WTC11 (cell line): Measurements from ENCODE around the gene PREP. TPM values are rescaled to one million over a fixed set of nuclear protein-coding genes. Genes with fewer than 3 reads are reported as not detected.

ENCODE experiments used
- ATAC-seq: fragments of 200-7000 bp; cut with Tn5 transposase; 2 replicates; pipeline ENCODE4 v1.10.0; 2021; ENCODE audit warnings: mild to moderate bottlenecking, moderate library complexity
- CTCF ChIA-PET: fragments of 300-600 bp; sonication (Branson Sonifier 250); formaldehyde crosslinking; loops from one replicate; lab custom pipeline; 2021; ENCODE audit warnings: antibody characterized with exemption; lab: Charles Lee
- POLR2A ChIA-PET: fragments of 350-600 bp; sonication (Branson Sonifier 250); formaldehyde crosslinking; loops from one replicate; lab custom pipeline; 2021; ENCODE audit warnings: antibody characterized with exemption; lab: Charles Lee
- DNase-seq: peaks from one replicate; pipeline ENCODE4 v3.0.0; 2021; ENCODE audit warnings: low spot score
- H3K27ac Mint-ChIP-seq: 2 replicates; pipeline ENCODE4 v1.8.0; 2021; ENCODE audit warnings: mixed read lengths
- H3K27me3 Mint-ChIP-seq: 2 replicates; pipeline ENCODE4 v1.8.0; 2021; ENCODE audit warnings: low read depth, mild to moderate bottlenecking, moderate library complexity, mixed read lengths
- H3K36me3 Mint-ChIP-seq: 2 replicates; pipeline ENCODE4 v1.8.0; 2021; ENCODE audit warnings: mixed read lengths
- H3K4me1 Mint-ChIP-seq: 2 replicates; pipeline ENCODE4 v1.8.0; 2022; ENCODE audit warnings: mixed read lengths
- H3K4me3 Mint-ChIP-seq: 2 replicates; pipeline ENCODE4 v1.8.0; 2021; ENCODE audit warnings: mild to moderate bottlenecking, moderate library complexity, mixed read lengths
- H3K9me3 Mint-ChIP-seq: 2 replicates; pipeline ENCODE4 v1.8.0; 2021; ENCODE audit warnings: mixed read lengths
- CREB1 ChIP-seq: sonication (generic); formaldehyde crosslinking; IDR thresholded peaks from 2 replicates; pipeline ENCODE4 v1.8.0; 2023; ENCODE audit warnings: mild to moderate bottlenecking, missing genetic modification reagents
- E2F1 ChIP-seq: sonication (generic); formaldehyde crosslinking; IDR thresholded peaks from 2 replicates; pipeline ENCODE4 v1.8.0; 2022; ENCODE audit warnings: mild to moderate bottlenecking, missing genetic modification reagents
- ETV6 ChIP-seq: sonication (generic); formaldehyde crosslinking; IDR thresholded peaks from 2 replicates; pipeline ENCODE4 v1.8.1; 2022; ENCODE audit warnings: mild to moderate bottlenecking, missing genetic modification reagents
- GTF2I ChIP-seq: fragments of 250-450 bp; sonication (Bioruptor Pico); conservative IDR thresholded peaks from 2 replicates; pipeline ENCODE4 v1.4.0; 2021; ENCODE audit warnings: mild to moderate bottlenecking
- IRF1 ChIP-seq: sonication (generic); formaldehyde crosslinking; IDR thresholded peaks from 2 replicates; pipeline ENCODE4 v1.8.0; 2023; ENCODE audit warnings: missing genetic modification reagents
- IRF2 ChIP-seq: sonication (generic); formaldehyde crosslinking; IDR thresholded peaks from 2 replicates; pipeline ENCODE4 v1.8.0; 2022; ENCODE audit warnings: low read depth, missing genetic modification reagents, borderline replicate concordance
- NFE2L1 ChIP-seq: sonication (generic); formaldehyde crosslinking; IDR thresholded peaks from 2 replicates; pipeline ENCODE4 v1.8.1; 2023; ENCODE audit warnings: missing genetic modification reagents
- NFYB ChIP-seq: sonication (generic); formaldehyde crosslinking; conservative IDR thresholded peaks from 2 replicates; pipeline ENCODE4 v1.8.0; 2022; ENCODE audit warnings: low read depth, missing genetic modification reagents
- NR2C2 ChIP-seq: sonication (generic); formaldehyde crosslinking; IDR thresholded peaks from 2 replicates; pipeline ENCODE4 v1.8.0; 2022; ENCODE audit warnings: mild to moderate bottlenecking, missing genetic modification reagents
- NR3C1 ChIP-seq: sonication (generic); formaldehyde crosslinking; conservative IDR thresholded peaks from 2 replicates; pipeline ENCODE4 v1.8.1; 2023; ENCODE audit warnings: low read depth, mild to moderate bottlenecking, missing genetic modification reagents
- SOX15 ChIP-seq: fragments of 250-450 bp; sonication (Bioruptor Pico); IDR thresholded peaks from 2 replicates; pipeline ENCODE4 v1.9.0; 2021; ENCODE audit warnings: mild to moderate bottlenecking
- TCF7 ChIP-seq: sonication (generic); formaldehyde crosslinking; IDR thresholded peaks from 2 replicates; pipeline ENCODE4 v1.8.0; 2022; ENCODE audit warnings: mild to moderate bottlenecking, low read depth, missing genetic modification reagents, moderate library complexity
- USF1 ChIP-seq: sonication (generic); formaldehyde crosslinking; IDR thresholded peaks from 2 replicates; pipeline ENCODE4 v1.8.0; 2022; ENCODE audit warnings: mild to moderate bottlenecking, missing genetic modification reagents
- ZMAT4 ChIP-seq: fragments of 250-450 bp; sonication (Bioruptor Pico); IDR thresholded peaks from 2 replicates; pipeline ENCODE4 v1.9.0; 2021; ENCODE audit warnings: mild to moderate bottlenecking
- ZNF219 ChIP-seq: sonication (generic); formaldehyde crosslinking; IDR thresholded peaks from 2 replicates; pipeline ENCODE4 v1.8.0; 2023; ENCODE audit warnings: missing genetic modification reagents, mild to moderate bottlenecking, borderline replicate concordance
- ZNF232 ChIP-seq: sonication (generic); formaldehyde crosslinking; IDR thresholded peaks from 2 replicates; pipeline ENCODE4 v1.8.0; 2022; ENCODE audit warnings: mild to moderate bottlenecking, missing genetic modification reagents
- ZNF396 ChIP-seq: fragments of 250-450 bp; sonication (Bioruptor Pico); IDR thresholded peaks from 2 replicates; pipeline ENCODE4 v1.8.0; 2021; ENCODE audit warnings: mild to moderate bottlenecking, moderate library complexity, borderline replicate concordance
- total RNA-seq: library from RNA; stranded (reverse); gene quantifications from 3 replicates; pipeline ENCODE4 v1.2.3, GENCODE V29; 2021
- TF ChIP-seq, protein P1 (sequence below): fragments of 250-450 bp; sonication (Bioruptor Pico); IDR thresholded peaks from 2 replicates; pipeline ENCODE4 v1.9.0; 2021; ENCODE audit warnings: moderate library complexity, mild to moderate bottlenecking, inconsistent platforms, borderline replicate concordance
- TF ChIP-seq, protein P2 (sequence below): sonication (generic); formaldehyde crosslinking; conservative IDR thresholded peaks from 2 replicates; pipeline ENCODE4 v1.8.1; 2022; ENCODE audit warnings: mild to moderate bottlenecking, missing genetic modification reagents
- TF ChIP-seq, protein P3 (sequence below): sonication (generic); formaldehyde crosslinking; IDR thresholded peaks from 2 replicates; pipeline ENCODE4 v1.8.1; 2023; ENCODE audit warnings: mild to moderate bottlenecking, missing genetic modification reagents
- TF ChIP-seq, protein P4 (sequence below): sonication (generic); formaldehyde crosslinking; IDR thresholded peaks from 2 replicates; pipeline ENCODE4 v1.8.1; 2023; ENCODE audit warnings: mild to moderate bottlenecking, missing genetic modification reagents
- TF ChIP-seq, protein P5 (sequence below): sonication (generic); formaldehyde crosslinking; conservative IDR thresholded peaks from 2 replicates; pipeline ENCODE4 v1.8.1; 2023; ENCODE audit warnings: mild to moderate bottlenecking, low read depth, missing genetic modification reagents, moderate library complexity
- TF ChIP-seq, protein P6 (sequence below): sonication (generic); formaldehyde crosslinking; IDR thresholded peaks from 2 replicates; pipeline ENCODE4 v1.8.1; 2023; ENCODE audit warnings: mild to moderate bottlenecking, missing genetic modification reagents, borderline replicate concordance

The PREP gene
- total RNA-seq, 1 experiment from 2014 or later, result 58.8 TPM

- TF ChIP-seq IRF1 (CRISPR knock-in tag) (no peak), IRF2 (CRISPR knock-in tag) (no peak), ZNF232 (CRISPR knock-in tag) (no peak), ZMAT4 (no peak), NFE2L1 (no peak), E2F1 (CRISPR knock-in tag) (no peak), ETV6 (CRISPR knock-in tag) (no peak), GTF2I (no peak)
- TF ChIP-seq, protein P1, sequence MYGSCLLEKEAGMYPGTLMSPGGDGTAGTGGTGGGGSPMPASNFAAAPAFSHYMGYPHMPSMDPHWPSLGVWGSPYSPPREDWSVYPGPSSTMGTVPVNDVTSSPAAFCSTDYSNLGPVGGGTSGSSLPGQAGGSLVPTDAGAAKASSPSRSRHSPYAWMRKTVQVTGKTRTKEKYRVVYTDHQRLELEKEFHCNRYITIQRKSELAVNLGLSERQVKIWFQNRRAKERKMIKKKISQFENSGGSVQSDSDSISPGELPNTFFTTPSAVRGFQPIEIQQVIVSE (CRISPR knock-in tag), result no peak
These were observed 34.4 kb upstream of the PREP start (continued) for GRCh38 chr6:105437236-105437635.

- no peak for DNase-seq
- Mint-ChIP-seq H3K27me3 (no peaks in the 10 kb centered on the region), H3K9me3 (no peaks in the 10 kb centered on the region), H3K27ac (no peak overlapping the region), H3K4me1 (0 out of 2 replicates have a peak, but pooled peaks cover 2% of the 10 kb centered on the region), H3K36me3 (no peaks in the 10 kb centered on the region), H3K4me3 (no peak overlapping the region)
- CTCF ChIA-PET, result interaction anchor here (0.5 to 0.6 kb wide), 2 partner anchors 31 to 568 kb away, joined by 3 read pairs; partner anchors contain the start of gene PREP
- no peak for ATAC-seq
- POLR2A ChIA-PET, result interaction anchor here (0.6 kb wide), 1 partner anchor 30 kb away, joined by 4 read pairs; no protein-coding TSS in a partner anchor
- TF ChIP-seq NR3C1, result no peak
- TF ChIP-seq NFYB (CRISPR knock-in tag), result no peak
- no peak for TF ChIP-seq ZNF219 (CRISPR knock-in tag)
- TF ChIP-seq USF1 (CRISPR knock-in tag), result no peak
- no peak for TF ChIP-seq TCF7 (CRISPR knock-in tag)
- no peak for TF ChIP-seq CREB1 (CRISPR knock-in tag)
- TF ChIP-seq, protein P2, sequence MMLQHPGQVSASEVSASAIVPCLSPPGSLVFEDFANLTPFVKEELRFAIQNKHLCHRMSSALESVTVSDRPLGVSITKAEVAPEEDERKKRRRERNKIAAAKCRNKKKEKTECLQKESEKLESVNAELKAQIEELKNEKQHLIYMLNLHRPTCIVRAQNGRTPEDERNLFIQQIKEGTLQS, result no peak
- TF ChIP-seq, protein P3, sequence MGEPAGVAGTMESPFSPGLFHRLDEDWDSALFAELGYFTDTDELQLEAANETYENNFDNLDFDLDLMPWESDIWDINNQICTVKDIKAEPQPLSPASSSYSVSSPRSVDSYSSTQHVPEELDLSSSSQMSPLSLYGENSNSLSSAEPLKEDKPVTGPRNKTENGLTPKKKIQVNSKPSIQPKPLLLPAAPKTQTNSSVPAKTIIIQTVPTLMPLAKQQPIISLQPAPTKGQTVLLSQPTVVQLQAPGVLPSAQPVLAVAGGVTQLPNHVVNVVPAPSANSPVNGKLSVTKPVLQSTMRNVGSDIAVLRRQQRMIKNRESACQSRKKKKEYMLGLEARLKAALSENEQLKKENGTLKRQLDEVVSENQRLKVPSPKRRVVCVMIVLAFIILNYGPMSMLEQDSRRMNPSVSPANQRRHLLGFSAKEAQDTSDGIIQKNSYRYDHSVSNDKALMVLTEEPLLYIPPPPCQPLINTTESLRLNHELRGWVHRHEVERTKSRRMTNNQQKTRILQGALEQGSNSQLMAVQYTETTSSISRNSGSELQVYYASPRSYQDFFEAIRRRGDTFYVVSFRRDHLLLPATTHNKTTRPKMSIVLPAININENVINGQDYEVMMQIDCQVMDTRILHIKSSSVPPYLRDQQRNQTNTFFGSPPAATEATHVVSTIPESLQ (CRISPR knock-in tag), result no peak
- TF ChIP-seq, protein P4, sequence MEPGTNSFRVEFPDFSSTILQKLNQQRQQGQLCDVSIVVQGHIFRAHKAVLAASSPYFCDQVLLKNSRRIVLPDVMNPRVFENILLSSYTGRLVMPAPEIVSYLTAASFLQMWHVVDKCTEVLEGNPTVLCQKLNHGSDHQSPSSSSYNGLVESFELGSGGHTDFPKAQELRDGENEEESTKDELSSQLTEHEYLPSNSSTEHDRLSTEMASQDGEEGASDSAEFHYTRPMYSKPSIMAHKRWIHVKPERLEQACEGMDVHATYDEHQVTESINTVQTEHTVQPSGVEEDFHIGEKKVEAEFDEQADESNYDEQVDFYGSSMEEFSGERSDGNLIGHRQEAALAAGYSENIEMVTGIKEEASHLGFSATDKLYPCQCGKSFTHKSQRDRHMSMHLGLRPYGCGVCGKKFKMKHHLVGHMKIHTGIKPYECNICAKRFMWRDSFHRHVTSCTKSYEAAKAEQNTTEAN (CRISPR knock-in tag), result no peak
- TF ChIP-seq NR2C2, result no peak
- no peak for TF ChIP-seq SOX15 (CRISPR knock-in tag)
- TF ChIP-seq, protein P5, sequence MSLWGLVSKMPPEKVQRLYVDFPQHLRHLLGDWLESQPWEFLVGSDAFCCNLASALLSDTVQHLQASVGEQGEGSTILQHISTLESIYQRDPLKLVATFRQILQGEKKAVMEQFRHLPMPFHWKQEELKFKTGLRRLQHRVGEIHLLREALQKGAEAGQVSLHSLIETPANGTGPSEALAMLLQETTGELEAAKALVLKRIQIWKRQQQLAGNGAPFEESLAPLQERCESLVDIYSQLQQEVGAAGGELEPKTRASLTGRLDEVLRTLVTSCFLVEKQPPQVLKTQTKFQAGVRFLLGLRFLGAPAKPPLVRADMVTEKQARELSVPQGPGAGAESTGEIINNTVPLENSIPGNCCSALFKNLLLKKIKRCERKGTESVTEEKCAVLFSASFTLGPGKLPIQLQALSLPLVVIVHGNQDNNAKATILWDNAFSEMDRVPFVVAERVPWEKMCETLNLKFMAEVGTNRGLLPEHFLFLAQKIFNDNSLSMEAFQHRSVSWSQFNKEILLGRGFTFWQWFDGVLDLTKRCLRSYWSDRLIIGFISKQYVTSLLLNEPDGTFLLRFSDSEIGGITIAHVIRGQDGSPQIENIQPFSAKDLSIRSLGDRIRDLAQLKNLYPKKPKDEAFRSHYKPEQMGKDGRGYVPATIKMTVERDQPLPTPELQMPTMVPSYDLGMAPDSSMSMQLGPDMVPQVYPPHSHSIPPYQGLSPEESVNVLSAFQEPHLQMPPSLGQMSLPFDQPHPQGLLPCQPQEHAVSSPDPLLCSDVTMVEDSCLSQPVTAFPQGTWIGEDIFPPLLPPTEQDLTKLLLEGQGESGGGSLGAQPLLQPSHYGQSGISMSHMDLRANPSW, result no peak
- no peak for TF ChIP-seq NFE2L1
- TF ChIP-seq ZNF396 (CRISPR knock-in tag), result no peak
- TF ChIP-seq, protein P6, sequence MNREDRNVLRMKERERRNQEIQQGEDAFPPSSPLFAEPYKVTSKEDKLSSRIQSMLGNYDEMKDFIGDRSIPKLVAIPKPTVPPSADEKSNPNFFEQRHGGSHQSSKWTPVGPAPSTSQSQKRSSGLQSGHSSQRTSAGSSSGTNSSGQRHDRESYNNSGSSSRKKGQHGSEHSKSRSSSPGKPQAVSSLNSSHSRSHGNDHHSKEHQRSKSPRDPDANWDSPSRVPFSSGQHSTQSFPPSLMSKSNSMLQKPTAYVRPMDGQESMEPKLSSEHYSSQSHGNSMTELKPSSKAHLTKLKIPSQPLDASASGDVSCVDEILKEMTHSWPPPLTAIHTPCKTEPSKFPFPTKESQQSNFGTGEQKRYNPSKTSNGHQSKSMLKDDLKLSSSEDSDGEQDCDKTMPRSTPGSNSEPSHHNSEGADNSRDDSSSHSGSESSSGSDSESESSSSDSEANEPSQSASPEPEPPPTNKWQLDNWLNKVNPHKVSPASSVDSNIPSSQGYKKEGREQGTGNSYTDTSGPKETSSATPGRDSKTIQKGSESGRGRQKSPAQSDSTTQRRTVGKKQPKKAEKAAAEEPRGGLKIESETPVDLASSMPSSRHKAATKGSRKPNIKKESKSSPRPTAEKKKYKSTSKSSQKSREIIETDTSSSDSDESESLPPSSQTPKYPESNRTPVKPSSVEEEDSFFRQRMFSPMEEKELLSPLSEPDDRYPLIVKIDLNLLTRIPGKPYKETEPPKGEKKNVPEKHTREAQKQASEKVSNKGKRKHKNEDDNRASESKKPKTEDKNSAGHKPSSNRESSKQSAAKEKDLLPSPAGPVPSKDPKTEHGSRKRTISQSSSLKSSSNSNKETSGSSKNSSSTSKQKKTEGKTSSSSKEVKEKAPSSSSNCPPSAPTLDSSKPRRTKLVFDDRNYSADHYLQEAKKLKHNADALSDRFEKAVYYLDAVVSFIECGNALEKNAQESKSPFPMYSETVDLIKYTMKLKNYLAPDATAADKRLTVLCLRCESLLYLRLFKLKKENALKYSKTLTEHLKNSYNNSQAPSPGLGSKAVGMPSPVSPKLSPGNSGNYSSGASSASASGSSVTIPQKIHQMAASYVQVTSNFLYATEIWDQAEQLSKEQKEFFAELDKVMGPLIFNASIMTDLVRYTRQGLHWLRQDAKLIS (CRISPR knock-in tag), result no peak
These were observed 30.8 kb upstream of the PREP start for GRCh38 chr6:105433723-105434122.
